Stimulated activated CD4-positive, alpha-beta T cell treated with anti-CD3 and anti-CD28 coated beads, Interleukin-2, amount 100 ng/mL, for 4 hours (primary cell): ENCODE results near the gene GALNT14.

Experiments used
- DNase-seq: peaks from one replicate; pipeline ENCODE4 v3.0.0-alpha.2; 2020; ENCODE audit warnings: low read depth

Gene GALNT14

GRCh38 chr2:31054842-31055388 lies 83.3 kb downstream of the GALNT14 start:
- DNase-seq, result no peak

- DNase-seq, result no peak
Observed at GRCh38 chr2:31053929-31054782, 84.1 kb downstream of the GALNT14 start.

- no peak for DNase-seq
Observed at GRCh38 chr2:31052284-31052683, 86.0 kb downstream of the GALNT14 start.

DNA sequence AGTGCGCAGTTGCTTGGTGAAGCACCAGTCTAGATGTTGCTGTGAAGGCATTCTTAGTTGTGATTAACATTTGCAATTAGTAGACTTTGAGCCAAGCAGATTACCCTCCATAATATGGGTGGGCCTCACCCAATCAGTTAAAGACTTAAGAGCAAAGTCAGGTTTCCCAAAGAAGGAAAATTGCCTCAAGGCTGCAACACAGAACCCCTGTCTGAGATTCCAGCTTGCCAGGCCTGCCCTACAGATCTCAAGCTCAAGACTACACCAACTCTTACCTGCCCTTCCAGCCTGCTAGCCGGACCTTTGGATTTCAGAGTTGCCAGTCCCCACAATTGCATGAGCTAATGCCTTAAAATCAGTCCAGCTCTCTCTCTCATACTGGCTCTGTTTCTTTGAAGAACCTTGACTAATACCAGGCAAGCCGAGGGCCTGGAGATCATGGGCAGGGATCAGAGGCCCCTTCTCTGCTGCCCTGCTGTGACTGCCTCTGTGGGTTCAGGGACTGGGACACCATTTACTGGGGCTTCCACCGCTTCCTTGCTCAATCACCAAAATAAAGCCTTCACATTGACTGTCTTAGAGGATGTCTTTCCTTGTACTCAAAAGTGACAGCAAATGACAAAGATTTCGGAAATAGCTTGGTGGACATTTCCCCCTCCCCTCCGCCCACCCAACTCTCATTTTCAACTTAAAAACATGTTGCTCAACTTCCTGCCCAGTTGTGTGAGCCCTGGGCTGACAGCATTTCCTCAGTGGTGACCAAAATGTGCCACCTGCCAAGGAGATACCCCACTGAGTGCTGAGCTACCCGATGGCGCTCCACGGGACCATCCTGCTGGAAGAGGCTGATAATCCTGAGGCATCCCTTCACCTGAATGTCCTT lies 86.7 kb downstream of the GALNT14 start:
- DNase-seq, result no peak

- no peak for DNase-seq
Observed at GRCh38 chr2:31049916-31050588, 88.2 kb downstream of the GALNT14 start.

DNA sequence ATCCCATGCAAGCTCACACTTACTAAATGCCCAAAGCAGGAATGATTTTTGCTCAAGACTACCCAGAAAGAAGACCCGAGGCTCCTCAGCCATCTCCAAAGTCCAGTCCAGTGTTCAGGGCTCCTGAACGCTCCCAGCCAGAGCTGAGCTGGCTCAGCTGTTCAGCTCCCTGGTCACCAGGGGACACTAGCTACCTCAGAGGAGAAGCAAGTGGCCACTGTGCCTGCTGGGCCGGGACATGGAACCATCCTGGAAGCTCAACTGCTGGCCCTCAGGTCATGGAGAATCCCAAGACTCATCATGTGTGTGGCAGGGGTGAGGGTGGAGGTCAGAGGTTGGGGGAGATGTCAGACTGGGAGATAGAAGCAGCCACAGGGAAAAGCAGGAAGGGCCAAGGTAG lies 89.0 kb downstream of the GALNT14 start:
- no peak for DNase-seq

DNA sequence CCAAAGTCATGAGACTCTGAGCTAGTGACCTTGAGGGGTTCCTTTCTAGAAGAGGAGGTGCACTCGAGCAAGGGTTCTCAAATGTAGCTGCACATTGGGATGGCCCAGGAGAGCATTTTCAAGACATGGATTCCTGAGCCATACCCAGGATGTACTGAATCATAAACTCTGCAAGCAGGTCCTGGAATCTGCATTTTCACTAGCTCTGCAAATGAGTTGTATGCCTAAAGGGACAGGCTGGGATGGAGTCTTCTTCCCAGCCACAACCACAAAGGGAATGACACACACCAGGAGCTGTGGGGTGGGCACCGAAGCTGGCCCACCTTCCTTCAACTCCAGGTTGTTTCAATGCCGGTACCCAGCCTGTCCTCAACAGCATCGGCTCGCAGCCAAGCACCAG lies 90.6 kb downstream of the GALNT14 start:
- DNase-seq, result no peak

DNA sequence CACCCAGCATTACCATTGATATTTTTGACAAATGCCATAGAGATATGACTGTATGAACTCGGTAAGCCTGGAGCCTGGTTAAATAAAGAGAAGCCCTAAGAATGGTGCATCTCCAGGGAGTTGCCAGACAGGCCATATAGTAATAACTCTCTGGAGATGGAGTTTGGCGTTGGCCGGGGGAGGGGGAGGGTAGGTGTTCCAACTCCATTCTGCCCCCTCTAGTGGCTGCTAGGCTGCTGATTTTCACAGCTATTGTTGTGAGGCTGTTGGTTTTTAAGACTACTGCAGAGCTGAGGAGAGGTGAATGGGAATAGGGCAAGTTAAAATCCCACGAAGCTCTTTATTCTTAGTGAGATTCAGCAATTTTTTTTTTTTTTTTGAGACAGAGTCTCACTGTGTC lies 99.9 kb downstream of the GALNT14 start:
- DNase-seq, result no peak

DNA sequence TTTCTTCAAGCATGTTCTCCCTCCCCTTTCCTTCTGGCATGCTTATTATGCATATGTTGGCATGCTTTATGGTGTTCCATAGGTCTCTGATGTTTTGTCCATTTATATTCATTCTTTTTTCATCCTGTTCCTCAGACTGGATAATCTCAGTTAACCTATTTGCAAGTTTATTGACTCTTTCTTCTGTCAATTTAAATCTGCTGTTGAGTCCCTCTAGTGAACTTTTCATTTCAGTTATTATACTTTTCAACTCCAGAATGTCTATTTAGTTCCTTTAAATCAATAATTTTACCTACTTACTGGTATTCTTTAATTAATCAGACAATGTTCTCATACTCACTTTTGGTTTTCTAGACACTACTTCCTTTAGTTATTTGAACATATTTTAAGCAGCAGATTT lies 101.2 kb downstream of the GALNT14 start:
- DNase-seq, result no peak

DNA sequence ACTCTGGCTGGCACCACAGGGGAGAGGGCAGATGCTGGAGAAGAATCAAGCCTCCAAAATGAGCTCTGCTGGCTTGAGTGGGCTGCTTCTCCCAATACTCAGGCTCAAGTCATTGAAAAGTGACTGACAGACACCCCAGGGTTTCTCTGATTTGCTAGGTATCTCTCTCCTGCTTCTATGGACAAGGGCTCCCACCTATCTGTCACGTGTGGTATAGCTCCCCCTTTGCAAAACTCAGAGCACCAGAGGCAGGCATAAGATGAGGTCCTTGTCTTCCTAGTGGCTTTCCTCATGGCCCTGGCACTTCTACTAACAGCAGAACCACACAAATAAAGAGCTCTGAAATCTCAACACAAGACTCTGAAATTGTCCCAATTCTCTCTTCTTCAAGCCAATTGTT lies 105.2 kb downstream of the GALNT14 start:
- DNase-seq, result no peak

DNA sequence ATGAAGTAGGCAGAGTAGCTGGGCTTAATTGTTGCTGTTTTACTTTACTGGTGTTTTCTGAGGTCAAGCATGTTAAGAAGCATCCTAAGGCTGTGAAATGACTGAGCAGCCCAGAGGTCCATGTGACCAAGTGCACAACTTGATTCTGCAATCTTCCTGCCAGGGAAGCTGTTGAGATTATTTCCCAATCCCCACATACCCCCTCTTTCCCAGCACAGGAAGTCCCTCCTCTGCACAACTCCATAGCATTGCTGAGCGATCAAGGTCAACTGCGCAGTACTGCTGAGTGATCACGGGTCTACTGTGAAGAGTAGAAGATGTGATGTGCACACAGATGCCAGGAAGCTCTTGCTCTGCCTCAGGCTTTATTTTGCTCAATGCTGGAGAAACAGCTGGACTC lies 105.8 kb downstream of the GALNT14 start:
- DNase-seq, result no peak

DNA sequence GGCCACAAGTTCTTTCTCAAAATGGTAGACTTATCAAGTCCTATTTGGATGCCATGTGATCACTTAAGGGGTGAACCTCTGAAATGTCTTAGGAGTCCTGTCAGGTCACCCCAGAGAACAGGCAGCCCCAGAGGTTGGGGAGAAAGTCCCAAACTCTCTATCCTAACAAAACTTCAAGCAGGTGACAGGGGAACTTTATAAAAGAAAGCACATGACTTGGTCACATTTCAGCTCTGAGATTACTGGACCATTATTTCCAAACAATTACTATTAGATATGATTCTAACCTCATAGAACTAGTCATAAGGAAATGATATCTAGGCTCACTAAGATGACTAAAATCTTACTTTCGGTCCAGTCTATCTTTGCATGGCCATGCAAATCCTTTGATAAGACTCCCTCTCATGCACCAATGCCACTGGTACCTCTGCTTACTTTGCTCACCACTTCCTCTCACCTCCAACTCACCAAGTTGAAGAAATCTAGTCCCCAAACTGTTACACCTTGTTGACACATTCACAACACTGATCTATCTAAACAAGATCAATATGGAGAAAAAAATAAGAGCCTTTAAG lies 107.0 kb downstream of the GALNT14 start:
- DNase-seq, result no peak

DNA sequence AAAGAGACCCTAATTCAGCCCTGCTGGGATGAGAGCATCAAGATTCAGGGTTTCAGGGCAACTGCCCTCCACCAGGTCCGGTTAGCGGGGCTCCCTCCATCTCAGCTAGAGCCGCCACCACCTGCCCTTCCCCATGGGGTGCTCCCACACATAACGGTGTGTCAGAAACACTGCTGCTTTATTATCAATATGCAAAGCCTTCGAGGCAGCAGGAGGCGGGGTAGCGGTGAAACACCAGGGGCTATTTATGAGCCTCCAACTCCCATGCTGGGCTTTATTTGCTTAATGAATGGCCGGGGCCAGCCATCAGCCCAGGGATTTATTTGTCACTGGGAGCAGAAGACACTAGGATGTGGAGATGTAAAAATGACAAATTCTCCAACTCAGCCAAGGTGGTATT lies 109.8 kb downstream of the GALNT14 start:
- no peak for DNase-seq

GRCh38 chr2:31027549-31027948 lies 110.7 kb downstream of the GALNT14 start:
- DNase-seq, result no peak

DNA sequence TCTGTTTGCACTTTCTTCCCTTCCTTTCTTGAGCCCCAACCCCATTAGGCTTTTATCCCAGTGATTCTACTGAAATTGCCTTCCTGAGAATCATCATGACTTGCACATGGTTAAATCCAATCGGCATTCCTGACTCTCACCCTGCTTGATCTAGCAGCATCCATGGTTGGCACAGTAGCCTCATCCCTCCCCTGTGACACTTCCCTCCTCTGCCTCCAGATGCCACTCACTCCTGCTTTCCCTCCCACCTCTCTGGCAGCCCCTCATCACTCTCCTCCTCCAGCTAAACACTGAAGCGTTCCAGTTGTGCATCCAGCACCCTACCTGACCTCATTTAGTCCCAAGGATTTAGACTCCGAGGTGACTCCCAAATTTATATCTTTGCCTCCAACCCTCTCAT lies 114.7 kb downstream of the GALNT14 start:
- no peak for DNase-seq

- DNase-seq, result no peak
Observed at GRCh38 chr2:31020713-31021112, 117.5 kb downstream of the GALNT14 start.

DNA sequence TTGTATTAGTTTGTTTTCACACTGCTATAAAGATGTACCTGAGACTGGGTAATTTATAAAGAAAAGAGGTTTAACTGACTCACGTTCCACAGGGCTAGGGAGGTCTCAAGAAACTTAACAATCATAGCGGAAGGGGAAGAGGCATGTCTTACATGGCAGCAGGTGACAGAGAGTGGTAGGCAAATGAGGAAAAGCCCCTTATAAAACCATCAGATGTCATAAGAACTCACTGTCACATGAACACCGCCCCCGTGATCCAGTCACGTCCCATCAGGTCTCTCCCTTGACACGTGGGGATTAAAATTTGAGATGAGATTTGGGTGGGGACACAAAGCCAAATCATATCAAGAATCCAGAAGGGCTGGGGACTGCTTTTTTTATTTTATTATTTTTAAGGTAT lies 120.0 kb downstream of the GALNT14 start:
- no peak for DNase-seq

GRCh38 chr2:31016648-31017047 lies 121.6 kb downstream of the GALNT14 start:
- DNase-seq, result no peak

DNA sequence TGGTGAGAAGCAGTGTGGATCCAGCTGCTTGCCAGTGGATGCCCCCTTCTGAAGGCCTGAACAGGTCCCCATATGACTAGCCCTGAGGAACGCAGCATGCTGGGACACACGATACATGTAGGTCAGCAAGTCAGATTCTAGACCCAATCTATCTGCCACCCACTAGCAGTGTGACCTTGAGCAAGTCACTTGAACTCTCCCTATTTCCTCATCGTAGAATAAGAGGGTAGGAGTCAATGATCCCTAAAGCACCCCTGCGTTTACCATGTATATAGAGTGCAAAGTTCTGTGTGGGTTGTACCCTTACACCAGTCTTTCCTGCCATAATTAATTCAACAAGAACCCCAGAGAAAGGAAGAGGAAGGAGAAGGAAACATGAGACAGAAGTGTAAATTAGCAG lies 123.7 kb downstream of the GALNT14 start:
- DNase-seq, result no peak

DNA sequence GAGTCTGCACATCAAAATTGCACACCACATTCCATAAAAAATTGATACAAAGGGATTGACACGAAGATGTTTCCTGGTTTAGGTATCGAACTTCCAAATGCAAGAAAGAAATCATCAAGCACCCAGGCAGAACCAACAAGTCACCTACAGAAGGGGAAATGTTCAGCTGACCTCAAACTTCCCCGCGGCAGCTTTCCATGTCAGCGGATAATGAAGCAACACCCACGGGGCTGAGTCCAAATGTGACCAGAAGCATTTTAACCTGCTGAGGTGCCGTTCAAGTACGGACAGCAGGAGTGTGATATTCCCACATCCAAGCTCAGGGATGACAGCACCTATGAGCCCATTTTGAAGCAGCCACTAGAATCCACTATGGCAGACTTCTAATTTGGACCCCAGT lies 124.9 kb downstream of the GALNT14 start:
- no peak for DNase-seq

- no peak for DNase-seq
Observed at GRCh38 chr2:31012406-31012805, 125.8 kb downstream of the GALNT14 start.

GRCh38 chr2:31011587-31011986 lies 126.7 kb downstream of the GALNT14 start:
- DNase-seq, result no peak
